Right lobe of liver (tissue), 6 donors: ENCODE data around the gene DDX39A. TPM values are rescaled to one million over a fixed set of nuclear protein-coding genes. Genes with fewer than 3 reads are reported as not detected.

ENCODE experiments used
- ATAC-seq, 4 donors: fragments of 200-7000 bp; cut with Tn5 transposase; one replicate each; pipeline ENCODE4 v1.9.1; 2020; ENCODE audit warnings: mild to moderate bottlenecking in 4 of 4, moderate library complexity in 4 of 4
- DNase-seq, 3 donors: peaks; one replicate each; pipeline ENCODE4 v3.0.0-alpha.2; 2020
- H3K27ac ChIP-seq, 3 donors: fragments of 200-600 bp; one replicate each; pipeline ENCODE4 v1.8.0; 2022
- H3K27me3 ChIP-seq, 2 donors: fragments of 200-600 bp; one replicate each; pipeline ENCODE4 v1.8.0; 2022
- H3K36me3 ChIP-seq, 4 donors: fragments of 200-600 bp; sonication (generic) in 1 of 4; one replicate each; pipeline versions ENCODE4 v1.5.1 to v1.8.0; 2017 to 2022; ENCODE audit warnings: control low read depth in 1 of 4
- H3K4me1 ChIP-seq, 4 donors: fragments of 200-600 bp; sonication (generic) in 1 of 4; one replicate each; pipeline versions ENCODE4 v1.5.1 to v1.8.0; 2017 to 2022; ENCODE audit warnings: control low read depth in 1 of 4
- H3K4me3 ChIP-seq, 3 donors: fragments of 200-600 bp; one replicate each; pipeline ENCODE4 v1.8.0; 2022
- H3K9me3 ChIP-seq, 4 donors: fragments of 200-600 bp; sonication (generic) in 1 of 4; one replicate each; pipeline versions ENCODE4 v1.5.1 to v1.8.0; 2017 to 2022; ENCODE audit warnings: control low read depth in 1 of 4
- CTCF ChIP-seq, 4 donors: fragments of 200-600 bp in 3 of 4; fragments of 450-650 bp in 1 of 4; IDR thresholded peaks; one replicate each; pipeline versions ENCODE4 v1.5.1 to v1.8.0; 2016 to 2022; ENCODE audit warnings: antibody characterized with exemption in 4 of 4, mild to moderate bottlenecking in 2 of 4
- POLR2A ChIP-seq: fragments of 450-650 bp; IDR thresholded peaks from one replicate; pipeline ENCODE4 v1.6.1; 2017; ENCODE audit warnings: antibody characterized with exemption, mild to moderate bottlenecking
- WGBS: methylation state at CpG from one replicate; pipeline ENCODE4 v1.1.6; 2018; ENCODE audit warnings: low coverage, low lambda C conversion rate; ENCODE audit not compliant: insufficient coverage; ENCODE audit errors: missing lambda C conversion rate; 5-methylcytosine and 5-hydroxymethylcytosine counted together
- intact Hi-C, 2 donors: fragments of 100-400 bp; cut with DNase I; formaldehyde crosslinking; loops; one replicate each; pipeline versions ENCODE4 v1.11.2 to v1.14.1; 2022
- total RNA-seq, 6 experiments: library from RNA; depleted of rRNA in 2 of 6; stranded (reverse); fragments of >200 nt in 2 of 6; fragmentation: NEBNext Ultra II Directional in 3 of 6; extraction: Animal tissue kit (Norgen Biotek cat#: 25700) in 3 of 6; gene quantifications; one replicate each; pipeline versions ENCODE4 v1.1.0 to v1.2.4, GENCODE V29; 2016 to 2023
- donor health status: DM: no; HTN: yes; CAD: no.
- donor health status: DM: no; HTN: no; CAD: no.
- donor health status: DM: no; HTN: no; CAD: no.
- donor health status: DM: no; HTN: yes; CAD: no.
- donor health status: DM: no; HTN: yes; CAD: no.

DDX39A gene
- total RNA-seq, 6 experiments from 2014 or later = 12.9 to 34.5 (median 24.6) TPM

GRCh38 chr19:14432791-14433553, 13.8 kb upstream of the DDX39A start, which contains the start of gene PKN1:
Gene PKN1 (plus strand): TSS chr19:14433306. CDS start chr19:14433522, 216 bp downstream.
- 36% methylated on average over 6 of the region's 85 CpGs for WGBS
- no peak for TF ChIP-seq POLR2A
- TF ChIP-seq CTCF (IDR thresholded peaks at IDR 0.05) = no peak
- Histone ChIP-seq H3K9me3 (no peaks in the 10 kb centered on the region), H3K27ac (peak within 1 kb of the TSS; percentile 67 to 83 (median 72)), H3K27me3 (no peaks in the 10 kb centered on the region), H3K4me1 (peaks cover 0 to 4% (median 0%) of the 10 kb centered on the region in 4 donors), H3K4me3 (peak within 1 kb of the TSS; percentile 66 to 80 (median 68)), H3K36me3 (no peaks in the 10 kb centered on the region)
- DNase-seq = peak in 2 of 3 donors; percentile 63 to 65
- peak; percentile 44 to 75 (median 64) for ATAC-seq
- intact Hi-C loops = no loop called here

- no peak for ATAC-seq
- DNase-seq = no peak
- Histone ChIP-seq H3K36me3 (no peaks in the 10 kb centered on the region), H3K9me3 (no peaks in the 10 kb centered on the region), H3K27me3 (no peaks in the 10 kb centered on the region), H3K4me3 (no peak overlapping the region), H3K27ac (no peak overlapping the region), H3K4me1 (peaks cover 0 to 4% (median 0%) of the 10 kb centered on the region in 4 donors)
- TF ChIP-seq CTCF (IDR thresholded peaks at IDR 0.05) (no peak), POLR2A (no peak)
- 69% methylated on average over 2 of the region's 3 CpGs for WGBS
- intact Hi-C loops = no loop called here
Measured at GRCh38 chr19:14430712-14431111, 11.6 kb upstream of the DDX39A start.

- Histone ChIP-seq H3K27me3 (no peaks in the 10 kb centered on the region), H3K4me1 (peaks cover 0 to 4% (median 0%) of the 10 kb centered on the region in 4 donors), H3K9me3 (no peaks in the 10 kb centered on the region), H3K4me3 (no peak overlapping the region), H3K36me3 (no peaks in the 10 kb centered on the region), H3K27ac (no peak overlapping the region)
- no peak for ATAC-seq
- 65% methylated on average over 3 of the region's 4 CpGs for WGBS
- DNase-seq = no peak
- TF ChIP-seq CTCF (IDR thresholded peaks at IDR 0.05) (no peak), POLR2A (no peak)
- intact Hi-C loops = no loop called here
Measured at GRCh38 chr19:14428882-14429416, 9.8 kb upstream of the DDX39A start.

- ATAC-seq = no peak
- H3K36me3 ChIP-seq = no peaks in the 10 kb centered on the region
- H3K4me1 ChIP-seq = no peaks in the 10 kb centered on the region
- H3K4me3 ChIP-seq = no peak overlapping the region
- no peak for DNase-seq
- TF ChIP-seq CTCF (IDR thresholded peaks at IDR 0.05) (no peak), POLR2A (no peak)
- 50% methylated on average over 1 of the region's 2 CpGs for WGBS
- no peak overlapping the region for H3K27ac ChIP-seq
- no peaks in the 10 kb centered on the region for H3K9me3 ChIP-seq
- no peaks in the 10 kb centered on the region for H3K27me3 ChIP-seq
- intact Hi-C loops = no loop called here
Measured at GRCh38 chr19:14427461-14427860, 8.3 kb upstream of the DDX39A start.
